ENCODE results near the gene PIWIL4. TPM values are rescaled to one million over a fixed set of nuclear protein-coding genes. Genes with fewer than 3 reads are reported as not detected.

The PIWIL4 gene
- total and polyA plus RNA-seq, 10 donors = 3.5 to 10.3 (median 5.0) TPM

GRCh38 chr11:94524341-94524740, 42.8 kb upstream of the PIWIL4 start:
- TF ChIP-seq CTCF (IDR thresholded peaks at IDR 0.05 in 8 of 11, conservative IDR thresholded peaks at IDR 0.05 in 3 of 11) (no peak), POLR2AphosphoS5 (IDR thresholded peaks at IDR 0.05) (no peak), POLR2A (IDR thresholded peaks at IDR 0.05) (no peak)
- no peak overlapping the region for H3K4me3 ChIP-seq
- H3K4me1 ChIP-seq = peaks cover 0 to 19% (median 6%) of the 10 kb centered on the region in 6 donors
- no peak for DNase-seq
- no peaks in the 10 kb centered on the region for H3K9me3 ChIP-seq
- no peak overlapping the region for H3K27ac ChIP-seq
- H3K36me3 ChIP-seq = no peaks in the 10 kb centered on the region
- WGBS, 5 donors = 90 to 98% (median 96%) methylated on average over 1 of the region's 1 CpG
- H3K27me3 ChIP-seq (replicated peaks in 1 of 7) = no peaks in the 10 kb centered on the region
- intact Hi-C loops (cut with DNase I; ENCODE audit: low total_unique reads) = loop anchor here (5.0 kb wide), 1 partner anchor 73 kb away; no protein-coding TSS in a partner anchor

GRCh38 chr11:94525546-94526324, 41.4 kb upstream of the PIWIL4 start:
- no peaks in the 10 kb centered on the region for H3K27me3 ChIP-seq (replicated peaks in 1 of 7)
- DNase-seq = peak; percentile 76
- no peak overlapping the region for H3K27ac ChIP-seq
- no peak overlapping the region for H3K4me3 ChIP-seq
- intact Hi-C loops (cut with DNase I; ENCODE audit: low total_unique reads) = no loop called here
- WGBS, 5 donors = 41 to 63% (median 43%) methylated on average over 5 of the region's 5 CpGs
- H3K9me3 ChIP-seq = no peaks in the 10 kb centered on the region
- H3K36me3 ChIP-seq = no peaks in the 10 kb centered on the region
- TF ChIP-seq CTCF (IDR thresholded peaks at IDR 0.05 in 8 of 11, conservative IDR thresholded peaks at IDR 0.05 in 3 of 11) = no peak
- no peak for TF ChIP-seq POLR2A (IDR thresholded peaks at IDR 0.05)
- no peak for TF ChIP-seq POLR2AphosphoS5 (IDR thresholded peaks at IDR 0.05)
- H3K4me1 ChIP-seq = peaks cover 0 to 12% (median 4%) of the 10 kb centered on the region in 6 donors

GRCh38 chr11:94526645-94527438, 40.3 kb upstream of the PIWIL4 start:
- intact Hi-C loops (cut with DNase I; ENCODE audit: low total_unique reads) = no loop called here
- Histone ChIP-seq H3K4me1 (peaks cover 0 to 12% (median 4%) of the 10 kb centered on the region in 6 donors), H3K4me3 (no peak overlapping the region), H3K27ac (no peak overlapping the region), H3K36me3 (no peaks in the 10 kb centered on the region), H3K27me3 (replicated peaks in 1 of 7) (no peaks in the 10 kb centered on the region), H3K9me3 (no peaks in the 10 kb centered on the region)
- no peak for TF ChIP-seq POLR2AphosphoS5 (IDR thresholded peaks at IDR 0.05)
- no peak for TF ChIP-seq CTCF (IDR thresholded peaks at IDR 0.05 in 8 of 11, conservative IDR thresholded peaks at IDR 0.05 in 3 of 11)
- DNase-seq = no peak
- WGBS, 5 donors = 63 to 78% (median 73%) methylated on average over 4 of the region's 4 CpGs

- Histone ChIP-seq H3K27ac (no peak overlapping the region), H3K27me3 (replicated peaks in 1 of 7) (no peaks in the 10 kb centered on the region), H3K36me3 (no peaks in the 10 kb centered on the region), H3K4me1 (peaks cover 0 to 12% (median 6%) of the 10 kb centered on the region in 6 donors), H3K4me3 (no peak overlapping the region), H3K9me3 (no peaks in the 10 kb centered on the region)
- intact Hi-C loops (cut with DNase I; ENCODE audit: low total_unique reads) = no loop called here
- DNase-seq = no peak
- TF ChIP-seq POLR2A (IDR thresholded peaks at IDR 0.05) (no peak), POLR2AphosphoS5 (IDR thresholded peaks at IDR 0.05) (no peak), CTCF (IDR thresholded peaks at IDR 0.05 in 8 of 11, conservative IDR thresholded peaks at IDR 0.05 in 3 of 11) (no peak)
These were observed 38.6 kb upstream of the PIWIL4 start for GRCh38 chr11:94528551-94528950.

All from spleen (tissue), 11 donors.